Left lobe of liver (tissue), 2 donors: ENCODE results near the gene BICC1. TPM values are rescaled to one million over a fixed set of nuclear protein-coding genes. Genes with fewer than 3 reads are reported as not detected.

Experiments used
- ATAC-seq: fragments of 200-7000 bp; cut with Tn5 transposase; one replicate; pipeline ENCODE4 v1.9.1; 2020; ENCODE audit warnings: mild to moderate bottlenecking, moderate library complexity
- DNase-seq: peaks from one replicate; pipeline ENCODE4 v3.0.0-alpha.2; 2020; ENCODE audit warnings: low spot score
- total RNA-seq: library from RNA; stranded (reverse); gene quantifications from one replicate; pipeline ENCODE4 v1.2.1, GENCODE V29; 2021
- donor health status: DM: no; HTN: no; CAD: no; lungs with moderate emphysema.
- donor health status: DM: no; HTN: yes; CAD: no.

BICC1 gene, protein sequence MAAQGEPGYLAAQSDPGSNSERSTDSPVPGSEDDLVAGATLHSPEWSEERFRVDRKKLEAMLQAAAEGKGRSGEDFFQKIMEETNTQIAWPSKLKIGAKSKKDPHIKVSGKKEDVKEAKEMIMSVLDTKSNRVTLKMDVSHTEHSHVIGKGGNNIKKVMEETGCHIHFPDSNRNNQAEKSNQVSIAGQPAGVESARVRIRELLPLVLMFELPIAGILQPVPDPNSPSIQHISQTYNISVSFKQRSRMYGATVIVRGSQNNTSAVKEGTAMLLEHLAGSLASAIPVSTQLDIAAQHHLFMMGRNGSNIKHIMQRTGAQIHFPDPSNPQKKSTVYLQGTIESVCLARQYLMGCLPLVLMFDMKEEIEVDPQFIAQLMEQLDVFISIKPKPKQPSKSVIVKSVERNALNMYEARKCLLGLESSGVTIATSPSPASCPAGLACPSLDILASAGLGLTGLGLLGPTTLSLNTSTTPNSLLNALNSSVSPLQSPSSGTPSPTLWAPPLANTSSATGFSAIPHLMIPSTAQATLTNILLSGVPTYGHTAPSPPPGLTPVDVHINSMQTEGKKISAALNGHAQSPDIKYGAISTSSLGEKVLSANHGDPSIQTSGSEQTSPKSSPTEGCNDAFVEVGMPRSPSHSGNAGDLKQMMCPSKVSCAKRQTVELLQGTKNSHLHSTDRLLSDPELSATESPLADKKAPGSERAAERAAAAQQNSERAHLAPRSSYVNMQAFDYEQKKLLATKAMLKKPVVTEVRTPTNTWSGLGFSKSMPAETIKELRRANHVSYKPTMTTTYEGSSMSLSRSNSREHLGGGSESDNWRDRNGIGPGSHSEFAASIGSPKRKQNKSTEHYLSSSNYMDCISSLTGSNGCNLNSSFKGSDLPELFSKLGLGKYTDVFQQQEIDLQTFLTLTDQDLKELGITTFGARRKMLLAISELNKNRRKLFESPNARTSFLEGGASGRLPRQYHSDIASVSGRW
- 1.6 TPM for total RNA-seq

DNA sequence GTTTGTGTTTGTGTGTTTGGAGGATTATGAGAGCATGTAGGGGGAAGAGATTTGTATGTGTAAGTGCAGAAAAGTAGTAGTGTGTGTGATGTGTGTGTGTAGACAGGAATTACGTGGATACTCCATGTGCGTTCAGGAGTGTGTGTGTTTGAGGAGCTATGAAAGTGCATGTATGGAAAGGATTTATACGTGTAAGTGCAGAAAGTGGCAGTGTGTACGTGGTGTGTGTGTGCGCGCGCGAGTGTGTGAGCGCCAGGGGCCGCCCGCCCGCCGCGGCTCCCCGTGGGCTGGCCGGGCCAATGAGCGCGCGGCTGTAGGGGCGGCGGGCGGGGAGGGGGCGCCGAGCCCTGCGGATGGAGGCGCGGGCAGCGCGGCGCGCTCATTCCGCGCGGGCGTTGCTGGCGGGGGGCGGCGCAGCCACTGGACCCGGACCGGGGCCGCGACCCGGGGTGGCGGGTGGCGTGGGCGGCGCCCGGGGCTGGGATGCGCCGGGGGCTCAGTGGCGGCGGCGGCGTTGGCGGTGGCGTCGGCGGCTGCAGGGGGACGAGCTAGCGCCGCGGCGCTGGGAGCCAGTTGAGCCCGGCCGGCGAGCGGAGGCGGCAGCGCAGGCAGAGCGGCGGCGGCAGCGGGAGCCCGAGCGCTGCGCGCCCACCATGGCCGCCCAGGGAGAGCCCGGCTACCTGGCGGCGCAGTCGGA lies at the start of gene BICC1:
TSS of gene BICC1 (plus strand) at position 382 of the 697 bp plus-strand sequence. CDS start at position 654, 272 bp downstream.
- DNase-seq: peak; percentile 44
- peak; percentile 64 for ATAC-seq

DNA sequence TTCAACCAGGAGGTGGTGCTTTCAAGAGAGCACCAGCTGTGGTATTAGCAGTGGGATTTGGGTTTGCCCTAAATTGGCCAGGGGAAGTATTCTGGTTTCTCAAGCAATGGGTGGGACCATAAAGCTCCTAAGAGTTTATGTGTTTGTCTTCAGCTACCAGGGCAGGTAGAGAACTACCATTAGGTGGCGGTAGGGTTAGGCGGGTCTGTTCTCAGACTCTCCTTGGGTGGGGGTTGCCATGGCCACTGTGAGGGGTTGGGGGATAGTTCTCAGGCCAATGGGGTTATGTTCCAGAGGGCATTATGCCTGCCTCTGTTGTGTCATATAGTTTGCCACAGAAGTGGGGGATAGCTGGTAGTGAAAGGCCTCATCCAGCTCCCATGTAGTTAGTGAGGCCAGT lies 47.7 kb upstream of the BICC1 start:
- DNase-seq (no peak), ATAC-seq (no peak)

DNA sequence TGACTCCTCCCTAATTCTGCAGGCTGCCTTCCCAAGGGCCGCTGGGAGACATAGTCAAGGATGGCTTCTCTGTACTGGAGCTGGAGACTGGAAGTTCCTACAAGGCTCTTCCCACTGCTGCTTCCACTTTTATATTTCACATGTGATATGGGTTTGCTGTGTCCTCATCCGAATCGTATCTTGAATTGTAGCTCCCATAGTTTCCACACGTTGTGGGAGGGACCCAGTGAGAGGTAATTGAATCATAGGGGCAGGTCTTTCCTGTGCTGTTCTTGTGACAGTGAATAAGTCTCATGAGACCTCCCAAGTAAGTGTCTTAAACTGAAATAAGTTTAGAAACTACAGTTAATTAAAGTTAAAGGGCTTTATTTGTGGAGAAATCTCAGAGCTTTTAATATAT lies 47.0 kb upstream of the BICC1 start:
- no peak for ATAC-seq
- no peak for DNase-seq

DNA sequence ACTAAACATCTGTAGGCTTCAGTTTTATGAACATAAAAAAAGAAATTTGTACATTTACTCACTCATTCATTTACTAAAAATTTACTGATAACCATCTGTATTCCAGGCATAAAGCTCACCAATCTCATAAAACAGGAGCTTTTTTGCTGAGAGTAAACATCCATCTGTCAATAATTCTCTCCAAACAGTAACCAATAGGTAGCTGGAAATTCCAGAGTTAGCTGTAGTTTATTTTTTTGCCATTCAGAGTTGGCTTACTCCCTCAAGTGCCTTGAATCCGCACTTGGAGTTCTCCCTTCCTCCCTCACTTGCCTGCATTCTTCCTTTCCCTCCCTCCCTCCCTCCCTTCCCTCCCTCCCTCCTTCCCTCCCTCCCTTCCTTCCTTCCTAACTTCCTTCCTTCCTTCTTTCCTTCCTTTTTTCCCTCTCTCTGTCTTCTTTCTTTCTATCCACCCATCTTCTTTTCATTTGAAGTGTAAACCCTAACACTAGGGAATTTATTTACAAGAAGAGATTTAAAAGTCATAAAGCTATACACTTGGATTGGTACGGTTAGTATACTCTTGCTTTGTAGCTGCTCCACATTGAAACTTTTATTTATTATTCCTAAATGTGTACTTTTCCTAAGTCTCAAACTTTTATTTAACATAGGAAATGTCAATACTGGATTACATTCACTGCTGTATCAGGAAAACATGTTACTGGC lies 44.6 kb upstream of the BICC1 start:
- ATAC-seq: peak; percentile 69
- no peak for DNase-seq

DNA sequence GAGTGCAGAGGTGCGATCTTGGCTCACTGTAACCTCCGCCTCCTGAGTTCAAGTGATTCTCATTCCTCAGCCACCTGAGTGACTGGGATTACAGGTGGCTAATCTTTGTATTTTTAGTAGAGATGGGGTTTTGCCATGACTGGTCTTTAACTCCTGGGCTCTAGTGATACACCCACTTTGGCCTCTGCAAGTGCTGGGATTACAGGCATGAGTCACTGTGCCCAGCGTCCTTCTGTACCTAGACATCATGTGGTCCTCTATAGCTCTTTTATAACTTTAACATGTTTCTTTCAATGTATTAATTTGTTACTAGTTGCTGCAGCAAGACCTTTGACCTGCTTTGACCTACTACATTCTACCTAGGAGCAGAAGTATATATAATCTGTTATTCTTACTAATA lies 38.7 kb upstream of the BICC1 start:
- DNase-seq (no peak), ATAC-seq (no peak)

DNA sequence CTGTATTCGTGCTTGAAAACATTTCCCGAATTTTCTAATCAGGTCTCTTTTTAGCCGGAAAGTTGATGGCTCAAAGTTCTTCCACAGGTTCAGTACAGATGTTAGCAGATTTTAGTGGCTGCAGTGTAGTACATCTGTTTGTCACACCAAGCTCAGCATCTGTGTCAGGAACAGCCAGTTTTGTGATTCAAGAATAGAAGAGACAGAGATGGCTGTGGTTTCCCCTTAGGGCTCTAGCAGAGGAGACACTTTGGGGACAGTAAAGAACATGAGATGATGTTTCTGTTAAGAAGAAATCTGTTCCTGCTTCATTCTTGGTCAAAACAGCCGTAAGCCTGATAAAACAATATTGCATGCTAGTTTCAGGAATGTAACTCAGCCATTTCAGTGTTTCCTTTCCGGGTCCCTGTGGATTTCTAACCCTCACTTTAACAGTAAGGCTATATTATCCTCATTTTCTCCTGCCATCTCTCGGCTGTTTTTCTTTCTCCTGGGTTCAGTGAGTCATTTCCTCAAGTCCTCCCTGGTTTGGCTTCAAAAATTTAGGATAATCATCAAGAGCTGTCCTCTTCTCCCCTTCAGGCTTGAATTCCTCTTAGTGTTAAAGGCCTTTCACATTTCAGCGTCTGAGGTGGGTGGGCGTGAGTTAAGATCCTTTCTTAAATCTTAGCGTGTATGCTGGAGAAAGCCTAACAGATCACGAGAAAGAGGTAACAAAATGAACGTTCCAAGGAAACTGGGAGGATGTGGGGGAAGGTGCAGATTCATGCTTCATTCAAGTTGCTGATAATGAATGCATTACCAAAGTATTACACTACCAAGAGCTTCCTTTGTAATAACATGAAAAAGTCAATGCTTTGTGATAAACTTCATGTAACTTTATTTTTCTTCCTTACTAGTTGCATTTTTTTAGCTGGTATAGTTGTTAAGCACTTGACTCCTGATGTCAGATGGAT lies 37.1 kb upstream of the BICC1 start:
- DNase-seq (no peak), ATAC-seq (no peak)

DNA sequence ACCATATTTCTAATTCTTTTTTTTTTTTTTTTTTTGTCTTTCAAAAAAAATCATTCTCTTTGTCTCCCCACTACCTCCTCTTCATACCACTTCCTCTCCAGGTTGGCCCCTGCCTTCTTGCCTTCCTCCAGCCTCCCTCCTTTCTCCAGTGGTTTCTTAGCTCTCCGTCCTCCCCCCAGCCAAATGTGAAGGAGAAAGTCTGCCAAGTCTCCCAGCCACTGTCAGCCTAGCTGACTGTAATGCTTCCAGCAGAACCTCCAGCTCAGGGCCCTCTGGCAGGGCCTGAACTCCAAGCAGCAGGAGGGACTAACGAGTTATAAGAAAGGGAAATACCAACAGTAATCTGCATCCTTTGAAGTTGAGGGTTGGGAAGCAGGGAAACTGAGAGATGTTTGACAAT lies 35.5 kb upstream of the BICC1 start:
- DNase-seq (no peak), ATAC-seq (no peak)

DNA sequence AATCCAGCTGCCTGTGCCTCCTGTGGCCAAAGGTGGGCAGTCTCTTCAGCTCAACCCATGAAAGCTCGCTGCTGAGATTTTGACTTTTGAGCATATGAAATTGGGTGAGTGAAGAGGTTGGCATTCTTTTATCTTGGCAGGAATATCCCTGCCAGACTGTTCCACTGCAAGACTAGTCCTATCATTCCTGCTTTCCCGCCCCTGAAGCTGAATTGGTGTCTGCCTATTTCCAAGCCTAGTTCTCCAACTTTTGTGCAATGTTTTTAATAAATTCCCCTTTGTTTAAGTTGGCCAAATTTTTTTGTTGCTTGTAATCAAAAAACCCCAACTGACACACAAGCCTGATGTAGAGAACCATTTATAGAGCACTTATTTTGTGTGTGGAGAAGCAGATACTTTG lies 34.8 kb upstream of the BICC1 start:
- no peak for ATAC-seq
- no peak for DNase-seq

DNA sequence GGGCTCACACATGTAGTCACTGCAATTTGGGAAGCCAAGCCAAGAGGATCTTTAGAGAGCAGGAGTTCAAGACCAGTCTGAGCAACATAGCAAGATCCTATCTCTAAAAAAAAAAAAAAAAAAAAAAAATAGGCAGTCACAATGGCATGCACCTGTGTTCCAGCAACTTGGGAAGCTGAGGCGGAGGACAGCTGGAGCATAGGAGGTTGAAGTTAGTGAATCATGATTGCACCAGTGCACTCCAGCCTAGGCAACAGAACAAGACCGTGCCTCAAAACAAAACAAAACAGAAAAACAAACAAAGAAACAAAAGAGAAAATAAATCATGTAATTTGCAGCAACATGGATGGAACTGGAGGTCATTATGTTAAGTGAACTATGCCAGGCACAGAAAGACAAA lies 33.6 kb upstream of the BICC1 start:
- ATAC-seq (no peak), DNase-seq (no peak)

DNA sequence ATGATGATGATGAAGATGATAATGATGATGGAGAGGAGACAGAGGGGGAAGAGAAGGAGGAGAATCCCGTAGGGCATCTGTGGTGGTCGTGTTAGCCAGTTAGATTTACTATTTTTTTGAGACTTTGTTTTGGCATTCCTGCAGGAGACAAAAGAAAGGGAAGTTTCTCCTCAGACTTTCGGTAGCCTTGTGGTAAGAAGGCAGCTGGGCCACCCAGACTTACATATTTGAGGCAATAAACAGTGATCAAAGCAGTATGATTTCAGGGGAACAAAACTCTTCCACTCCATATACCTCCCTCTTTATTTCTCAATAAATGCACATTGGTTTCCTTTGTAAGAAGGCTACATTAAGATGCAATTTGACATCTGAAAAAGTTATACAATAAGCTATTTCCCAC lies 32.4 kb upstream of the BICC1 start:
- no peak for ATAC-seq
- no peak for DNase-seq

DNA sequence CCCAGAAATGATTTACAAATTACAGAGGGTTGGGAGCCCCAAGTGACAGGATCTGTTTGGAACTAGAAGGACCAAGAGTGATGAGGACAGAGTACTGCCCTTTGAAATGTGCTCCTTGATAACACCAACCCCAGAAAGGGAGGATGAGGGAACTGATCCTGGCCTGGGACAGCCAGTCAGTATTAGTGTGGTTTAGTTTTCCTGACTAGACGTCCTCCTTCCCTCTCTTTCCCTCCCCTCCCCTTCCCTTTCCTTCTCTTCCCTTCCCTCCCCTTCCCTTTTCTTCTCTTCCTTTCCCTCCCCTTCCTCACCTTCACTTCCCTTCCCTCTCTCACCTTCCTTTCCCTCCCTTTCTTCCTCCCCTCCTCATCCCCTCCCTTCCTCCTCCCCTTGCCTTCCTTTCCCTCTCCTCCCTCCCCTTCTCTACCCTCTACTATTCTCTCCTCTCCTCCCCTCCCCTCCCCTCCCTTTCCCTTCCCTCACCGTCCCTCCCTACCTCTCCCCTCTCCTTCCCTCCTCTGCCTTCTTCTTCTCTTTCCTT lies 31.0 kb upstream of the BICC1 start:
- DNase-seq (no peak), ATAC-seq (no peak)

DNA sequence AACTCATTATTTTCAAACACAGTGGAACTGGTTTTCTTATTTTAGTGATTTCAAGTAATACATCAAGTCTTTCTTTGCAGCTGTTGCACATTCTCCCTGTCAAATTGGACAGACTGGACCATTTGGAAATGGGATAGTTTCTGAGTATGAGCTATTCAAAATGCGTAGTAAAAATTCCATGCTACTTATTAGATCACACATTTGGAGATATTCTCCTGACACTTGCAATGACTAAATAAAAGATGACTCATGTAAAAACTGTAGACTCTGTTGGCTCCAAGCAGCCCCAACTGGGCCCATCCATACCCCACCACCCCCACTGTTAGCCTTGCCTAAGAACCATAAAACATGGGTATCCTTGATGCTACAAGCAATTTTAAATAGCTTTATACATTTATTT lies 25.9 kb upstream of the BICC1 start:
- ATAC-seq (no peak), DNase-seq (no peak)

DNA sequence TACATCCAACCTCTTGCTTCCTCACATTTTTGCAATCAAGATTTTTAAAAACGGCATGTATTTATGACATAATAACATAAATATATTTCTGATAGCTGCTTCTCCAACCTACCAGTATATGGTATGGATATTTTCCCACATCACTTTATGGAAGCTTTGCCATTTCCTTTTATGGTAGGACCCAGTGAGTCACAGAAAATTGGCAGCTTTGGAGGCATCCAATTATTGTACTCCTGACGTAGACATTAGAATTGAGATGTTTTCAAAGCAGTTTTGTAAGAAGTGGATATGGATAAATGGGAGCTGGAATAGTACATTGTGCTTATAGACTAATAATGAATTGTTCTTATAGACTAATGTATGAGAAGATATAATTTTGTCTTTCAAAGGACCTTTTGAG lies 23.8 kb upstream of the BICC1 start:
- ATAC-seq (no peak), DNase-seq (no peak)

DNA sequence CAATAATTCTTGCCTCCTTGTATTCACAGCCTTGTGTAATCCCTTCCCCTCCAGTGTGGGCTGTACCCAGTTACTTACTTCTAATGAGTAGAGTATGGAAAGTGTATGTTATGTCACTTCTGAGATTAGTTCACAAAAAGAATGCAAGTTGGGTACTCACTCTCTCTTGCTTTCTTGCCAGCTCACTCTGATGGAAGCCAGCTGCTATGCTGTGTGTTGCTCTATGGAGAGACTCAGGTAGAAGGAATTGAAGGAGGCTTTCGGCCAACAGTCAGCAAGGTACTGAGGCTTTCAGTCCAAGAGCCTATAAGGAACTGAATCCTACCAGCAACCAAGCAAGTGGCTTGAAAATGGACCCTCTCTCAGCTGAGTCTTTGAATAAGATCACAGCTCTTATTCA lies 9.7 kb upstream of the BICC1 start:
- ATAC-seq (no peak), DNase-seq (no peak)

DNA sequence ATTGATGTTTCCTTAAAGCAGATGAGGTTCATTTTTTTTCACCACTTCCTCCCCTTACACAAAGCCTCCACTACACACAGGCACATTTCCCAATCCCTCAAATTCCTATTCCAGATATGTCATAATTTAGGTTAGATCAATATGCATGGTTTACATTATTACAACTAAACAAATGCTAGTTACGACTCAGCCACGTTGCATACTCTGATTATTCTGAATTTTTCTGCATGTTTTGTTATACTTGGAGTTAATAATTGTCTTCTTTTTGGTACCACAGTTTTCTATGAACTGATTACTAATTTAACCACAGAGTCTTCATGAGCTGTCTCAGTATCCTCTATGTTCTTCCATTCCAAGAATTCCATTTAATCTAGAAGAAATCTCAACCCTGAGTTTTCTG lies 4.4 kb upstream of the BICC1 start:
- DNase-seq (no peak), ATAC-seq (no peak)

DNA sequence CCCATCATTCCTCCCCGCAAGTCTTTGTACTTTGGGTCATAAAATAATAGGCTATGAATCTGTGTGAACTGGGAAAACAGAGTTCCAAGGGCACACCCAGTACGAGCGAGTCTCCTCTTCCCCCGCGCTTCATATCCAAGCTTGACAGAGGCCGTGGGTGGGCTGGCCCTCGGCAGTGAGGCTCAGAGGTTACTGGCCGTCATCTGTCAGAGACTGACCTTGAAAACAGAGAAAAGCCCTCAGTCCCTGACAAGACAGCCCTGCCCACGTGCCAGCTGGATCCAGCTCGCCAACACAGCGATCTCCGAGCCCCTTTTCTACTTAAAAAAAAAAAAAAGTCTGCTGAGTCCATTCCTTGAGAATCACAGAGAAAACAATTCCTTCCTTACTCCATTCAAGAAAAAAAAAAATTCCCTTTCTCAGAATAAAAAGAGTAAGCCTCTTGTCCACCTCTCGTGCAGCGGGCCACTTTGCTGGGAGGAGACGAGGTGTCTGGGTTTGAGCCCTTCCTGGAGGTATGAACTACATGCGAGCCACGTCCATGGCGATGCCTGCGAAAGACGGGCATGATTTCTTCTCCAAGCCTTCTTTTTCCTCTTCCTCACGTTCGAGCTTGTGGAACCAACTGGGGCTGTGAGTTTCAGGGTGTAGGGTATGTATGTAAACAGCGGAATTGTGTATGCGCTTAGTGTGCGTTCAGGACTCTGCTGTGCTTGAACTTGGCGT lies 744 bp upstream of the BICC1 start:
- no peak for ATAC-seq
- no peak for DNase-seq

DNA sequence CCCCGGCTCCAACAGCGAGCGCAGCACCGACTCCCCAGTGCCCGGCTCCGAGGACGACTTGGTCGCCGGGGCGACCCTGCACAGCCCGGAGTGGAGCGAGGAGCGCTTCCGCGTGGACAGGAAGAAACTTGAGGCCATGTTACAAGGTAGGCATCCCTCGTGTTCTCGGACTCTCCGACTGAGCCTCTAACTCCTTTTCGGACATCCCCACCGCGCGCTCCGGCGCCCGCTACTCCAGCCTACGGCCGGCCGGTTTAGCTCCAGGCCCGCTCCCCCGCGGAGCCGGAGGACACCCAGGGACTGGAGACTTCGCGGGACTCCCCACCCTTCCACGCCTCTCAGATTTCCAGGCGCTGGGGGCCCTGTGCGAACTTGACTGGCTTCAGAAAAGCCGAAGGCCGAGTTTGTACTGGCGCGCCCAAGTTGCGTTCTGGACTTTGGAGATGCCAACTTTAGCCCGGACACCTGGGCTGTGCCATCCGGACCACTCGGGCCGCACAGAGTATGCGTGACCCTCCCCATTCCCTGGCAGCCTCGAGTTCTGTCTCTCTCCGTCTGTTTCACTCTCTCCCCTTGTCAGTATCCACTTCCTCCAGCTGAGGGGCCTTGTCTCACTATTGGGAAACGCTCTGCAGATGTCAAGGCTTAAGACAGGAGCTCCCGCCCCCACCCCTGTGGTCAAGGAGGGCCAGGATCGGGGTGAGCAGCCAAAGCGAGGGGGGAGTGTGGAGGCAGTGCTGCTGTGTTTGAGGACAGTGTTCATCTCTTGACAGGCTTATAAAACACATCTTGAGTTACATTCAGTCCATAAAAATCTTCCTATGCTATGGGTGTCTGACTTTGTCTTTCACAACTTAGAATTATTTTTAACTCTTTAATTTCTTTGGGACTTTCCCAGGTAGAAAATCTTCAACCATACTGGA lies 777 bp downstream of the BICC1 start:
- DNase-seq (peak; percentile 44), ATAC-seq (peak; percentile 60)
